HUDEP-2 (cell line): ENCODE data around the gene CORO2A.

Experiments used
- DNase-seq, 76 experiments: peaks; one replicate each; lab custom pipeline; 2025; ENCODE audit not compliant: unreplicated experiment in 76 of 76; lab: John Stamatoyannopoulos, UW

Gene CORO2A

GRCh38 chr9:98191671-98192502 lies 550 bp downstream of the CORO2A start:
- DNase-seq, result peak in 6 of 76 experiments; percentile 4 to 28 (median 21)

GRCh38 chr9:98191181-98191608 lies 1.2 kb downstream of the CORO2A start:
- DNase-seq, result no peak

- DNase-seq, result no peak
Observed at GRCh38 chr9:98190757-98191105, 1.7 kb downstream of the CORO2A start.

GRCh38 chr9:98189412-98189811 lies 3.0 kb downstream of the CORO2A start:
- DNase-seq, result no peak

- DNase-seq, result no peak
Observed at GRCh38 chr9:98187926-98188325, 4.5 kb downstream of the CORO2A start.

GRCh38 chr9:98186236-98186635 lies 6.2 kb downstream of the CORO2A start:
- DNase-seq, result no peak

- DNase-seq, result peak in 40 of 76 experiments; percentile 7 to 59 (median 28)
Observed at GRCh38 chr9:98185611-98186171, 6.7 kb downstream of the CORO2A start.

GRCh38 chr9:98185021-98185567 lies 7.3 kb downstream of the CORO2A start:
- DNase-seq, result no peak

GRCh38 chr9:98184326-98184725 lies 8.1 kb downstream of the CORO2A start:
- no peak for DNase-seq

GRCh38 chr9:98182889-98183599 lies 9.4 kb downstream of the CORO2A start:
- DNase-seq, result peak in 4 of 76 experiments; percentile 15 to 70 (median 33)

GRCh38 chr9:98182069-98182820 lies 10.2 kb downstream of the CORO2A start:
- peak in 75 of 76 experiments; percentile 30 to 97 (median 87) for DNase-seq

GRCh38 chr9:98181746-98182068 lies 10.7 kb downstream of the CORO2A start:
- DNase-seq, result no peak

- DNase-seq, result no peak
Observed at GRCh38 chr9:98180996-98181395, 11.4 kb downstream of the CORO2A start.

- no peak for DNase-seq
Observed at GRCh38 chr9:98178874-98179850, 13.3 kb downstream of the CORO2A start.

GRCh38 chr9:98176391-98177259 lies 15.8 kb downstream of the CORO2A start:
- no peak for DNase-seq

- DNase-seq, result no peak
Observed at GRCh38 chr9:98175762-98176161, 16.7 kb downstream of the CORO2A start.

GRCh38 chr9:98175028-98175569 lies 17.3 kb downstream of the CORO2A start:
- no peak for DNase-seq

GRCh38 chr9:98174502-98174918 lies 17.9 kb downstream of the CORO2A start:
- peak in 70 of 76 experiments; percentile 11 to 85 (median 53) for DNase-seq
